Osteoblast (primary cell): ENCODE data around the gene CNTN5. TPM values are rescaled to one million over a fixed set of nuclear protein-coding genes. Genes with fewer than 3 reads are reported as not detected.

Experiments used
- DNase-seq: peaks from one replicate; pipeline ENCODE4 v3.0.0; 2011; ENCODE audit warnings: low spot score, mixed read lengths; ENCODE audit not compliant: insufficient read length; ENCODE audit errors: missing footprints
- H2AFZ ChIP-seq: 2 replicates; pipeline ENCODE4 v1.6.0; 2011; ENCODE audit warnings: mild to moderate bottlenecking, low read length
- H3K27ac ChIP-seq: 2 replicates; pipeline ENCODE4 v1.5.1; 2011; ENCODE audit warnings: mild to moderate bottlenecking, low read depth, low read length, moderate library complexity
- H3K27me3 ChIP-seq: 2 replicates; pipeline ENCODE4 v1.6.0; 2012; ENCODE audit warnings: mild to moderate bottlenecking, control low read depth, inconsistent platforms, low read length, moderate library complexity; ENCODE audit not compliant: insufficient read depth
- H3K36me3 ChIP-seq: 2 replicates; pipeline ENCODE4 v1.5.1; 2011; ENCODE audit warnings: mild to moderate bottlenecking, low read length, control low read depth, moderate library complexity; ENCODE audit not compliant: insufficient read depth
- H3K4me1 ChIP-seq: 2 replicates; pipeline ENCODE4 v1.5.1; 2011; ENCODE audit warnings: mild to moderate bottlenecking, low read length, control low read depth, moderate library complexity; ENCODE audit not compliant: insufficient read depth
- H3K4me2 ChIP-seq: 2 replicates; pipeline ENCODE4 v1.6.0; 2011; ENCODE audit warnings: mild to moderate bottlenecking, low read length; ENCODE audit not compliant: insufficient read depth
- H3K4me3 ChIP-seq: fragments of 200-600 bp; sonication (generic); 3 replicates; pipeline ENCODE4 v1.5.1; 2012; ENCODE audit warnings: mild to moderate bottlenecking, low read length, inconsistent platforms; ENCODE audit not compliant: insufficient read depth
- H3K79me2 ChIP-seq: 2 replicates; pipeline ENCODE4 v1.6.0; 2012; ENCODE audit warnings: mild to moderate bottlenecking, low read length, control low read depth, inconsistent platforms; ENCODE audit not compliant: insufficient read depth
- H3K9me3 ChIP-seq: 2 replicates; pipeline ENCODE4 v1.5.1; 2011; ENCODE audit warnings: low read depth, low read length, control low read depth
- H4K20me1 ChIP-seq: 2 replicates; pipeline ENCODE4 v1.6.0; 2012; ENCODE audit warnings: mild to moderate bottlenecking, low read length, control low read depth; ENCODE audit not compliant: insufficient read depth
- total RNA-seq: library from RNA; depleted of rRNA; stranded (reverse); fragments of >200 nt; gene quantifications from 2 replicates; pipeline ENCODE4 v1.2.3, GENCODE V29; 2012
- TF ChIP-seq, protein P1 (sequence below): IDR thresholded peaks from 2 replicates; pipeline ENCODE4 v1.5.1; 2011; ENCODE audit warnings: mild to moderate bottlenecking, low read depth, low read length, moderate library complexity; ENCODE audit errors: extremely low read depth

CNTN5 gene
- total RNA-seq, 1 donor = not detected

DNA sequence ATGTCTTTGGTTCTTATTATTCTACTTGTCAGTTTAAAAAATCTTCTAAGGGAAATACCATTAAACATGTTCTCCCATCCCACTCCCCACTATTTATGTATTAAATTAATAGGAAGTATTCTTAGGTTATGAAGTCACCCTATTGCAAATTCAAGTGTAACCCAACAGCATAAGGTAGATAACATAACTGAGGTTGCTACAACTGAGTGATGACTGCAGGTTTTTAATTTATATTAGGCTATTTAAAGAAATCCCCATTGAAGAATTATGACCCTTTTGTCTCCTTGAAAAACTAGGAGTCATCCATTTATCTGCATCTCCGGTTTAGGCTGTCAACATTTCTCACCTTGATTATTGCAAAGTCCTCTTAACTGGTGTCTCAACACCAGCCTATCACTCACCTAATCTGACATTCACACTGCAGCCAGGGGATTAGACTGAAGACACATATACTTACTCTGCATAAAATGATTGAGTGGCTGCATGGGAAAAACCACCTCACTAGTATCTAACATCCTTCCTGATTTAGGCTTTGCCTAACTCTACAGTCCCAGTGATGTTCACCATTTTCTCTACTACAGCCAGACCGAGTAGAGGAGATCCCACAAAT, 649.4 kb downstream of the CNTN5 start:
- no peaks in the 10 kb centered on the region for H3K79me2 ChIP-seq
- no peaks in the 10 kb centered on the region for H3K4me1 ChIP-seq
- H4K20me1 ChIP-seq = no peaks in the 10 kb centered on the region
- H3K27ac ChIP-seq = no peak overlapping the region
- H3K27me3 ChIP-seq = no peaks in the 10 kb centered on the region
- H2AFZ ChIP-seq = no peak overlapping the region
- TF ChIP-seq, protein P1, sequence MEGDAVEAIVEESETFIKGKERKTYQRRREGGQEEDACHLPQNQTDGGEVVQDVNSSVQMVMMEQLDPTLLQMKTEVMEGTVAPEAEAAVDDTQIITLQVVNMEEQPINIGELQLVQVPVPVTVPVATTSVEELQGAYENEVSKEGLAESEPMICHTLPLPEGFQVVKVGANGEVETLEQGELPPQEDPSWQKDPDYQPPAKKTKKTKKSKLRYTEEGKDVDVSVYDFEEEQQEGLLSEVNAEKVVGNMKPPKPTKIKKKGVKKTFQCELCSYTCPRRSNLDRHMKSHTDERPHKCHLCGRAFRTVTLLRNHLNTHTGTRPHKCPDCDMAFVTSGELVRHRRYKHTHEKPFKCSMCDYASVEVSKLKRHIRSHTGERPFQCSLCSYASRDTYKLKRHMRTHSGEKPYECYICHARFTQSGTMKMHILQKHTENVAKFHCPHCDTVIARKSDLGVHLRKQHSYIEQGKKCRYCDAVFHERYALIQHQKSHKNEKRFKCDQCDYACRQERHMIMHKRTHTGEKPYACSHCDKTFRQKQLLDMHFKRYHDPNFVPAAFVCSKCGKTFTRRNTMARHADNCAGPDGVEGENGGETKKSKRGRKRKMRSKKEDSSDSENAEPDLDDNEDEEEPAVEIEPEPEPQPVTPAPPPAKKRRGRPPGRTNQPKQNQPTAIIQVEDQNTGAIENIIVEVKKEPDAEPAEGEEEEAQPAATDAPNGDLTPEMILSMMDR = no peak
- no peak overlapping the region for H3K4me3 ChIP-seq
- no peak overlapping the region for H3K4me2 ChIP-seq
- H3K36me3 ChIP-seq = no peaks in the 10 kb centered on the region
- H3K9me3 ChIP-seq = no peaks in the 10 kb centered on the region
- DNase-seq = no peak

DNA sequence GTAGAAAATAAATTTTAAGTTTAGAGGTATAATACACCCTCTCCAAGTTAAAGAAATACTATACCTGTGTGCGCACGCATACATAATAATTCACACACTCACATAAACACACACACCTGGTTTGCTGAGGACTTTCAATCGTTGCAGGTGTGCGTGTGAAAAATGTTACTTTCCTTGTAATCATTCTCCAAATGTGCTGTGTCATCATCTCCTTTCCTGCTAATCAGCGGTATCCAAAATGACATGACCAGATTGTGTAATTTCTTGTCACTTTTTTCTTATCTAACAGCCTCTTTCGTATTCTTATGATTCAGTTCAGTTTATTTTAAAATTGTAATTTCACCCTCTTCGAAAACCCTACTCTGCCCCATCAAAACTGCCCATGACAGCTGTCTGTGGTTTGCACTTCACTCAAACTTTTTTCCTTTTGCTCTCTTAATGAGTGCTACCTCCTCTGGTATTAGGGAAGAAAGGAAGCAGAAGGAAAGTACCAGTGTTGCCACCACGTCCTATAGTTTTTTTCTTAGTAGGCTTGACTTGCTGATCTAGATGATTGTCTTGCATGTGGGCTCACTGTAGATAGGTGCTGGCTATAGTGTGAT, 651.2 kb downstream of the CNTN5 start:
- no peak overlapping the region for H3K4me3 ChIP-seq
- H3K9me3 ChIP-seq = no peaks in the 10 kb centered on the region
- no peak overlapping the region for H3K27ac ChIP-seq
- H2AFZ ChIP-seq = no peak overlapping the region
- no peaks in the 10 kb centered on the region for H3K36me3 ChIP-seq
- H3K4me2 ChIP-seq = no peak overlapping the region
- DNase-seq = no peak
- no peaks in the 10 kb centered on the region for H4K20me1 ChIP-seq
- no peaks in the 10 kb centered on the region for H3K79me2 ChIP-seq
- no peaks in the 10 kb centered on the region for H3K4me1 ChIP-seq
- no peaks in the 10 kb centered on the region for H3K27me3 ChIP-seq
- TF ChIP-seq, protein P1 = no peak

DNA sequence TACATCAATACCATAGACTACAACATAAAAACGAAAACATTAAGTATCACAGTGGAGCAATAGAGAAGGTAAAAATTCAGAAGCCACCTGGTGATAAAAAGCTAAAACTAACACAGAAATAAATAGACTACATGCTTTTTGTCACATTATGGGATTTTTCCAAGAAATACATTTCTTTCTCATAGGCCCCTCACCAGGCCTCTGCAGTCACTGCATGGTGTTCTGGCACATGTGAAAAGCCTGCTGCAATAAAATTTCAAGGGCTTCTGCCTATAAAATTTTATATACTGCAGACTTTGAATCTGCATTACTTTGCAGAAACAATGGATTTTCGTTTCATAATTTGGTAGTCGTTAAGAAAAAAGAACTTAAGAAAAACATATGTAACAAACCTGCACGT, 655.5 kb downstream of the CNTN5 start:
- Histone ChIP-seq H4K20me1 (no peaks in the 10 kb centered on the region), H3K27me3 (no peaks in the 10 kb centered on the region), H3K9me3 (no peaks in the 10 kb centered on the region), H3K36me3 (no peaks in the 10 kb centered on the region), H3K79me2 (no peaks in the 10 kb centered on the region), H2AFZ (no peak overlapping the region), H3K4me1 (no peaks in the 10 kb centered on the region), H3K4me3 (no peak overlapping the region), H3K4me2 (no peak overlapping the region), H3K27ac (no peak overlapping the region)
- no peak for DNase-seq
- TF ChIP-seq, protein P1 = no peak

DNA sequence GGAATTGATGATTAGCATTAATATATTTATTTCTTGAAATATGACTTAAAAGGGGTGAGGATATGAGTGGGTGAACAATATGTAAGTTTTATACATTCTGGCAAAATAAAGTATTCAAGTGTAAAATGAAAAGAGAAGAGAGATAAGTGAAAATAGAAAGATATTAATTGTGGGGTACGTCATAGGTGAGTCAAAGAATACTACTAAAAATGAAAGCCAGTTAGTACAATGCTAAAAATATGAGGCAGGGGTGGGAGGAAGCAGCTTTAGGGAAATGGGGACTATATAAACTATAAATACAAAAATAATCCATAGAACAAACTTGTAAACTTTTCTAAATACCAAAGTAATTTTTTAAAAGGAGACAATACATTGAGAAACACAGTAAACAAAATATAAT, 661.4 kb downstream of the CNTN5 start:
- Histone ChIP-seq H3K27ac (no peak overlapping the region), H3K4me3 (no peak overlapping the region), H3K4me1 (no peaks in the 10 kb centered on the region), H3K36me3 (no peaks in the 10 kb centered on the region), H3K27me3 (no peaks in the 10 kb centered on the region), H3K4me2 (no peak overlapping the region), H3K9me3 (no peaks in the 10 kb centered on the region), H3K79me2 (no peaks in the 10 kb centered on the region), H4K20me1 (no peaks in the 10 kb centered on the region), H2AFZ (no peak overlapping the region)
- TF ChIP-seq, protein P1 = no peak
- no peak for DNase-seq
